GM12892 (cell line): ENCODE measurements around the gene GLT6D1.

Experiments used
- DNase-seq: peaks from one replicate; pipeline ENCODE4 v3.0.0; 2011; ENCODE audit not compliant: insufficient read length
- FAIRE-seq: peaks from 2 replicates; lab custom pipeline; 2011; peaks lifted over from hg19 to GRCh38; lab: Jason Lieb, UNC
- POLR2A ChIP-seq: IDR thresholded peaks from 2 replicates; pipeline ENCODE4 v1.6.1; 2011; ENCODE audit warnings: low read depth, low read length, control low read depth
- POLR2AphosphoS5 ChIP-seq: IDR thresholded peaks from 2 replicates; pipeline ENCODE4 v1.6.1; 2011; ENCODE audit warnings: low read depth, low read length, control low read depth
- TAF1 ChIP-seq: IDR thresholded peaks from 2 replicates; pipeline ENCODE4 v1.6.1; 2011; ENCODE audit warnings: low read depth, mild to moderate bottlenecking, control low read depth, low read length, borderline replicate concordance

Gene GLT6D1

GRCh38 chr9:135584371-135584770 lies 55.0 kb downstream of the GLT6D1 start:
- DNase-seq = no peak
- FAIRE-seq = no peak
- TF ChIP-seq POLR2A (no peak), POLR2AphosphoS5 (no peak), TAF1 (no peak)

GRCh38 chr9:135583688-135584011 lies 55.7 kb downstream of the GLT6D1 start:
- no peak for FAIRE-seq
- TF ChIP-seq POLR2AphosphoS5 (no peak), POLR2A (no peak), TAF1 (no peak)
- DNase-seq = no peak

GRCh38 chr9:135582966-135583687 lies 56.2 kb downstream of the GLT6D1 start:
- DNase-seq (no peak), FAIRE-seq (no peak)
- TF ChIP-seq POLR2AphosphoS5 (no peak), POLR2A (no peak), TAF1 (no peak)

GRCh38 chr9:135582541-135582940 lies 56.8 kb downstream of the GLT6D1 start:
- no peak for DNase-seq
- no peak for TF ChIP-seq POLR2AphosphoS5
- TF ChIP-seq POLR2A = no peak
- no peak for TF ChIP-seq TAF1
- FAIRE-seq = no peak

- DNase-seq (no peak), FAIRE-seq (no peak)
- no peak for TF ChIP-seq POLR2AphosphoS5
These were observed 57.5 kb downstream of the GLT6D1 start for GRCh38 chr9:135581636-135582426.

- TF ChIP-seq TAF1 (no peak), POLR2AphosphoS5 (no peak), POLR2A (no peak)
- DNase-seq (no peak), FAIRE-seq (no peak)
These were observed 58.5 kb downstream of the GLT6D1 start for GRCh38 chr9:135580664-135581380.

GRCh38 chr9:135579889-135580660 lies 59.3 kb downstream of the GLT6D1 start:
- FAIRE-seq (no peak), DNase-seq (no peak)
- TF ChIP-seq POLR2A (no peak), TAF1 (no peak), POLR2AphosphoS5 (no peak)

GRCh38 chr9:135579356-135579755 lies 60.0 kb downstream of the GLT6D1 start:
- no peak for DNase-seq
- no peak for FAIRE-seq
- TF ChIP-seq TAF1 = no peak
- no peak for TF ChIP-seq POLR2AphosphoS5
- TF ChIP-seq POLR2A = no peak

DNA sequence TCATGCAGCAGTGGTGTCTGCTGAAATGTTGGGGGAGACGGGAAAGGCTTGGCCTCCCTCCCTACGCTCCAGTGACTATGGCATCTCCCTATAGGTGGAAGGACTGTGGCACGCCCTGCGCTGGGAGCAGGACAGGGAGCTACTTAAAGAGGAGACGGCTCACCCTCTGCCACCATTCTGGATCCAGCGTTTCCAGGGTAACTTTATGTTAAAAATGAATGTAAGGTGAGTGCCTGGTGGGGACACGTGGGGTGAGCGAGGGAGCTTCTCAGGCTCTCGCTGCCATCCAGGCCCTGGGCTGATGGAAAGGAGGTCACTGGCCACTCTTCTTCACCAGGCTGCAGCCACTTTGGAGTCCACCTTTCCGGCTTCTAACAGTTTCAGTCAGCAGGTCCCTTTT lies 62.1 kb downstream of the GLT6D1 start:
- TF ChIP-seq POLR2A (no peak), POLR2AphosphoS5 (no peak), TAF1 (no peak)
- no peak for FAIRE-seq
- no peak for DNase-seq

- TF ChIP-seq TAF1 (no peak), POLR2A (no peak), POLR2AphosphoS5 (no peak)
- DNase-seq = no peak
- FAIRE-seq = no peak
These were observed 63.2 kb downstream of the GLT6D1 start for GRCh38 chr9:135575995-135576631.
